HG02623 (cell line): ENCODE results near the gene GMPR.

ENCODE experiments used
- ATAC-seq: cut with Tn5 transposase; IDR thresholded peaks from one replicate; pipeline ENCODE4 v1.9.1; 2021; ENCODE audit warnings: moderate library complexity; ENCODE audit not compliant: unreplicated experiment

GMPR gene

GRCh38 chr6:16324606-16325225, 86.3 kb downstream of the GMPR start:
- no peak for ATAC-seq

- ATAC-seq = no peak
Measured at GRCh38 chr6:16326531-16326930, 88.1 kb downstream of the GMPR start.

GRCh38 chr6:16326971-16327776, 88.8 kb downstream of the GMPR start:
- ATAC-seq = no peak

GRCh38 chr6:16327777-16328325, 89.5 kb downstream of the GMPR start:
- ATAC-seq = no peak

- no peak for ATAC-seq
Measured at GRCh38 chr6:16329233-16329632, 90.8 kb downstream of the GMPR start.

- no peak for ATAC-seq
Measured at GRCh38 chr6:16331384-16332174, 93.2 kb downstream of the GMPR start.

GRCh38 chr6:16332175-16332542, 93.8 kb downstream of the GMPR start:
- peak; percentile 91 for ATAC-seq

- ATAC-seq = no peak
Measured at GRCh38 chr6:16333580-16333979, 95.2 kb downstream of the GMPR start.

- no peak for ATAC-seq
Measured at GRCh38 chr6:16334671-16335070, 96.3 kb downstream of the GMPR start.

GRCh38 chr6:16335176-16335575, 96.8 kb downstream of the GMPR start:
- ATAC-seq = no peak

GRCh38 chr6:16336056-16336818, 97.8 kb downstream of the GMPR start:
- no peak for ATAC-seq

- no peak for ATAC-seq
Measured at GRCh38 chr6:16336911-16337294, 98.5 kb downstream of the GMPR start.

- no peak for ATAC-seq
Measured at GRCh38 chr6:16337295-16337975, 99.0 kb downstream of the GMPR start.

GRCh38 chr6:16338577-16339264, 100.3 kb downstream of the GMPR start:
- ATAC-seq = no peak

- no peak for ATAC-seq
Measured at GRCh38 chr6:16339265-16339587, 100.8 kb downstream of the GMPR start.

- ATAC-seq = no peak
Measured at GRCh38 chr6:16343593-16343992, 105.2 kb downstream of the GMPR start.

- ATAC-seq = no peak
Measured at GRCh38 chr6:16344756-16345155, 106.4 kb downstream of the GMPR start.
